WTC11 (cell line): ENCODE data around the gene GRAMD1A. TPM values are rescaled to one million over a fixed set of nuclear protein-coding genes. Genes with fewer than 3 reads are reported as not detected.

Experiments used
- ATAC-seq: fragments of 200-7000 bp; cut with Tn5 transposase; 2 replicates; pipeline ENCODE4 v1.10.0; 2021; ENCODE audit warnings: mild to moderate bottlenecking, moderate library complexity
- CTCF ChIA-PET: fragments of 300-600 bp; sonication (Branson Sonifier 250); formaldehyde crosslinking; loops from one replicate; lab custom pipeline; 2021; ENCODE audit warnings: antibody characterized with exemption; lab: Charles Lee
- POLR2A ChIA-PET: fragments of 350-600 bp; sonication (Branson Sonifier 250); formaldehyde crosslinking; loops from one replicate; lab custom pipeline; 2021; ENCODE audit warnings: antibody characterized with exemption; lab: Charles Lee
- DNase-seq: peaks from one replicate; pipeline ENCODE4 v3.0.0; 2021; ENCODE audit warnings: low spot score
- H3K27ac Mint-ChIP-seq: 2 replicates; pipeline ENCODE4 v1.8.0; 2021; ENCODE audit warnings: mixed read lengths
- H3K27me3 Mint-ChIP-seq: 2 replicates; pipeline ENCODE4 v1.8.0; 2021; ENCODE audit warnings: low read depth, mild to moderate bottlenecking, moderate library complexity, mixed read lengths
- H3K36me3 Mint-ChIP-seq: 2 replicates; pipeline ENCODE4 v1.8.0; 2021; ENCODE audit warnings: mixed read lengths
- H3K4me1 Mint-ChIP-seq: 2 replicates; pipeline ENCODE4 v1.8.0; 2022; ENCODE audit warnings: mixed read lengths
- H3K4me3 Mint-ChIP-seq: 2 replicates; pipeline ENCODE4 v1.8.0; 2021; ENCODE audit warnings: mild to moderate bottlenecking, moderate library complexity, mixed read lengths
- H3K9me3 Mint-ChIP-seq: 2 replicates; pipeline ENCODE4 v1.8.0; 2021; ENCODE audit warnings: mixed read lengths
- CREM ChIP-seq: sonication (generic); formaldehyde crosslinking; IDR thresholded peaks from 2 replicates; pipeline ENCODE4 v1.8.1; 2022; ENCODE audit warnings: mild to moderate bottlenecking, missing genetic modification reagents, moderate library complexity
- CTCF ChIP-seq: fragments of 200-600 bp; IDR thresholded peaks from 2 replicates; pipeline ENCODE4 v1.8.0; 2022; ENCODE audit warnings: antibody characterized with exemption
- ESRRA ChIP-seq: sonication (generic); formaldehyde crosslinking; IDR thresholded peaks from 2 replicates; pipeline ENCODE4 v1.8.1; 2022; ENCODE audit warnings: mild to moderate bottlenecking, missing genetic modification reagents, borderline replicate concordance
- FOXJ3 ChIP-seq: sonication (generic); formaldehyde crosslinking; IDR thresholded peaks from 2 replicates; pipeline ENCODE4 v1.9.0; 2021; ENCODE audit warnings: missing genetic modification reagents, mild to moderate bottlenecking, borderline replicate concordance
- FOXK1 ChIP-seq: sonication (generic); formaldehyde crosslinking; IDR thresholded peaks from 2 replicates; pipeline ENCODE4 v1.8.0; 2022; ENCODE audit warnings: mild to moderate bottlenecking, moderate library complexity, missing genetic modification reagents
- FOXP1 ChIP-seq: sonication (generic); formaldehyde crosslinking; IDR thresholded peaks from 2 replicates; pipeline ENCODE4 v1.8.0; 2022; ENCODE audit warnings: missing genetic modification reagents, mild to moderate bottlenecking, moderate library complexity, borderline replicate concordance
- GABPB1 ChIP-seq: sonication (generic); formaldehyde crosslinking; IDR thresholded peaks from 2 replicates; pipeline ENCODE4 v1.8.1; 2023; ENCODE audit warnings: mild to moderate bottlenecking, missing genetic modification reagents
- HMGA2 ChIP-seq: fragments of 250-450 bp; sonication (Bioruptor Pico); IDR thresholded peaks from 2 replicates; pipeline ENCODE4 v1.4.0; 2021; ENCODE audit warnings: mild to moderate bottlenecking, moderate library complexity
- KAT7 ChIP-seq: sonication (generic); formaldehyde crosslinking; IDR thresholded peaks from 2 replicates; pipeline ENCODE4 v1.8.1; 2023; ENCODE audit warnings: missing genetic modification reagents, mild to moderate bottlenecking, borderline replicate concordance
- MXD4 ChIP-seq: fragments of 250-450 bp; sonication (Bioruptor Pico); IDR thresholded peaks from 2 replicates; pipeline ENCODE4 v1.8.0; 2021; ENCODE audit warnings: mild to moderate bottlenecking, moderate library complexity, borderline replicate concordance
- NFE2L1 ChIP-seq: sonication (generic); formaldehyde crosslinking; IDR thresholded peaks from 2 replicates; pipeline ENCODE4 v1.8.1; 2023; ENCODE audit warnings: missing genetic modification reagents
- NFYB ChIP-seq: sonication (generic); formaldehyde crosslinking; conservative IDR thresholded peaks from 2 replicates; pipeline ENCODE4 v1.8.0; 2022; ENCODE audit warnings: low read depth, missing genetic modification reagents
- OVOL2 ChIP-seq: fragments of 250-450 bp; sonication (Bioruptor Pico); IDR thresholded peaks from 2 replicates; pipeline ENCODE4 v1.9.0; 2021; ENCODE audit warnings: mild to moderate bottlenecking, borderline replicate concordance
- PRRX2 ChIP-seq: fragments of 250-450 bp; sonication (Bioruptor Pico); IDR thresholded peaks from 2 replicates; pipeline ENCODE4 v1.8.0; 2021; ENCODE audit warnings: mild to moderate bottlenecking
- RORB ChIP-seq: fragments of 250-450 bp; sonication (Bioruptor Pico); IDR thresholded peaks from 2 replicates; pipeline ENCODE4 v1.9.0; 2021; ENCODE audit warnings: mild to moderate bottlenecking
- SP1 ChIP-seq: sonication (generic); formaldehyde crosslinking; conservative IDR thresholded peaks from 2 replicates; pipeline ENCODE4 v1.8.1; 2022; ENCODE audit warnings: missing genetic modification reagents
- TEAD1 ChIP-seq: sonication (generic); formaldehyde crosslinking; IDR thresholded peaks from 2 replicates; pipeline ENCODE4 v1.8.0; 2022; ENCODE audit warnings: mild to moderate bottlenecking, missing genetic modification reagents
- TEAD4 ChIP-seq: sonication (generic); formaldehyde crosslinking; IDR thresholded peaks from 2 replicates; pipeline ENCODE4 v1.8.0; 2022; ENCODE audit warnings: mild to moderate bottlenecking, missing genetic modification reagents
- USF1 ChIP-seq: sonication (generic); formaldehyde crosslinking; IDR thresholded peaks from 2 replicates; pipeline ENCODE4 v1.8.0; 2022; ENCODE audit warnings: mild to moderate bottlenecking, missing genetic modification reagents
- ZNF396 ChIP-seq: fragments of 250-450 bp; sonication (Bioruptor Pico); IDR thresholded peaks from 2 replicates; pipeline ENCODE4 v1.8.0; 2021; ENCODE audit warnings: mild to moderate bottlenecking, moderate library complexity, borderline replicate concordance
- ZNF423 ChIP-seq: fragments of 250-450 bp; sonication (Bioruptor Pico); IDR thresholded peaks from 2 replicates; pipeline ENCODE4 v2.1.2; 2022; ENCODE audit warnings: mild to moderate bottlenecking, moderate library complexity
- ZNF671 ChIP-seq: fragments of 250-450 bp; sonication (Bioruptor Pico); IDR thresholded peaks from 2 replicates; pipeline ENCODE4 v1.8.0; 2021; ENCODE audit warnings: mild to moderate bottlenecking
- total RNA-seq: library from RNA; stranded (reverse); gene quantifications from 3 replicates; pipeline ENCODE4 v1.2.3, GENCODE V29; 2021
- TF ChIP-seq, protein P1 (sequence below): fragments of 250-450 bp; sonication (Bioruptor Pico); IDR thresholded peaks from 2 replicates; pipeline ENCODE4 v1.9.0; 2021; ENCODE audit warnings: mild to moderate bottlenecking
- TF ChIP-seq, protein P2 (sequence below): fragments of 250-450 bp; sonication (Bioruptor Pico); conservative IDR thresholded peaks from 2 replicates; pipeline ENCODE4 v1.9.0; 2021; ENCODE audit warnings: mild to moderate bottlenecking
- TF ChIP-seq, protein P3 (sequence below): sonication (generic); formaldehyde crosslinking; IDR thresholded peaks from 2 replicates; pipeline ENCODE4 v1.8.0; 2023; ENCODE audit warnings: mild to moderate bottlenecking, missing genetic modification reagents

The GRAMD1A gene
- total RNA-seq, 1 experiment from 2014 or later, result 389 TPM

- TF ChIP-seq CTCF, result no peak
- TF ChIP-seq NFE2L1, result no peak
- no peak for TF ChIP-seq GABPB1
- TF ChIP-seq, protein P1, sequence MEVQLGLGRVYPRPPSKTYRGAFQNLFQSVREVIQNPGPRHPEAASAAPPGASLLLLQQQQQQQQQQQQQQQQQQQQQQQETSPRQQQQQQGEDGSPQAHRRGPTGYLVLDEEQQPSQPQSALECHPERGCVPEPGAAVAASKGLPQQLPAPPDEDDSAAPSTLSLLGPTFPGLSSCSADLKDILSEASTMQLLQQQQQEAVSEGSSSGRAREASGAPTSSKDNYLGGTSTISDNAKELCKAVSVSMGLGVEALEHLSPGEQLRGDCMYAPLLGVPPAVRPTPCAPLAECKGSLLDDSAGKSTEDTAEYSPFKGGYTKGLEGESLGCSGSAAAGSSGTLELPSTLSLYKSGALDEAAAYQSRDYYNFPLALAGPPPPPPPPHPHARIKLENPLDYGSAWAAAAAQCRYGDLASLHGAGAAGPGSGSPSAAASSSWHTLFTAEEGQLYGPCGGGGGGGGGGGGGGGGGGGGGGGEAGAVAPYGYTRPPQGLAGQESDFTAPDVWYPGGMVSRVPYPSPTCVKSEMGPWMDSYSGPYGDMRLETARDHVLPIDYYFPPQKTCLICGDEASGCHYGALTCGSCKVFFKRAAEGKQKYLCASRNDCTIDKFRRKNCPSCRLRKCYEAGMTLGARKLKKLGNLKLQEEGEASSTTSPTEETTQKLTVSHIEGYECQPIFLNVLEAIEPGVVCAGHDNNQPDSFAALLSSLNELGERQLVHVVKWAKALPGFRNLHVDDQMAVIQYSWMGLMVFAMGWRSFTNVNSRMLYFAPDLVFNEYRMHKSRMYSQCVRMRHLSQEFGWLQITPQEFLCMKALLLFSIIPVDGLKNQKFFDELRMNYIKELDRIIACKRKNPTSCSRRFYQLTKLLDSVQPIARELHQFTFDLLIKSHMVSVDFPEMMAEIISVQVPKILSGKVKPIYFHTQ (CRISPR knock-in tag), result no peak
- TF ChIP-seq ZNF396 (CRISPR knock-in tag), result no peak
- no peak for TF ChIP-seq SP1 (CRISPR knock-in tag)
Observed at GRCh38 chr19:35019144-35019543, 19.0 kb downstream of the GRAMD1A start (continued).

- POLR2A ChIA-PET, result interaction anchor here (0.5 kb wide), 1 partner anchor 8 kb away, joined by 7 read pairs; no protein-coding TSS in a partner anchor
- DNase-seq (no peak), ATAC-seq (no peak)
- Mint-ChIP-seq H3K4me1 (no peaks in the 10 kb centered on the region), H3K4me3 (no peak overlapping the region), H3K27ac (peak overlapping the region; percentile 85), H3K9me3 (no peaks in the 10 kb centered on the region), H3K36me3 (peaks cover 74% of the 10 kb centered on the region), H3K27me3 (no peaks in the 10 kb centered on the region)
- TF ChIP-seq MXD4 (CRISPR knock-in tag), result no peak
- no peak for TF ChIP-seq TEAD1 (CRISPR knock-in tag)
- no peak for TF ChIP-seq ZNF423 (CRISPR knock-in tag)
- no peak for TF ChIP-seq OVOL2 (CRISPR knock-in tag)
- no peak for TF ChIP-seq ZNF671
- no peak for TF ChIP-seq USF1 (CRISPR knock-in tag)
- CTCF ChIA-PET, result interaction anchor here (0.7 to 1.0 kb wide), 2 partner anchors 23 to 69 kb away, joined by 3 read pairs; no protein-coding TSS in a partner anchor
Observed at GRCh38 chr19:35021016-35021415, 20.9 kb downstream of the GRAMD1A start.

- no peak for ATAC-seq
- H3K27ac Mint-ChIP-seq, result no peak overlapping the region
- no peak for DNase-seq
- POLR2A ChIA-PET, result no interaction called here
- H3K9me3 Mint-ChIP-seq, result no peaks in the 10 kb centered on the region
- H3K27me3 Mint-ChIP-seq, result no peaks in the 10 kb centered on the region
- no peak overlapping the region for H3K4me3 Mint-ChIP-seq
- H3K4me1 Mint-ChIP-seq, result no peaks in the 10 kb centered on the region
- CTCF ChIA-PET, result interaction anchor here (0.9 to 1.0 kb wide), 2 partner anchors 10 to 23 kb away, joined by 3 read pairs; no protein-coding TSS in a partner anchor
- H3K36me3 Mint-ChIP-seq, result peaks cover 76% of the 10 kb centered on the region
- TF ChIP-seq HMGA2 (CRISPR knock-in tag) (no peak), RORB (CRISPR knock-in tag) (no peak), ZNF396 (CRISPR knock-in tag) (no peak), FOXJ3 (CRISPR knock-in tag) (no peak), KAT7 (CRISPR knock-in tag) (no peak), PRRX2 (CRISPR knock-in tag) (no peak), ESRRA (CRISPR knock-in tag) (no peak), FOXP1 (CRISPR knock-in tag) (no peak), TEAD4 (no peak), FOXK1 (CRISPR knock-in tag) (no peak), MXD4 (CRISPR knock-in tag) (no peak), CREM (CRISPR knock-in tag) (no peak), NFYB (no peak)
- TF ChIP-seq, protein P2, sequence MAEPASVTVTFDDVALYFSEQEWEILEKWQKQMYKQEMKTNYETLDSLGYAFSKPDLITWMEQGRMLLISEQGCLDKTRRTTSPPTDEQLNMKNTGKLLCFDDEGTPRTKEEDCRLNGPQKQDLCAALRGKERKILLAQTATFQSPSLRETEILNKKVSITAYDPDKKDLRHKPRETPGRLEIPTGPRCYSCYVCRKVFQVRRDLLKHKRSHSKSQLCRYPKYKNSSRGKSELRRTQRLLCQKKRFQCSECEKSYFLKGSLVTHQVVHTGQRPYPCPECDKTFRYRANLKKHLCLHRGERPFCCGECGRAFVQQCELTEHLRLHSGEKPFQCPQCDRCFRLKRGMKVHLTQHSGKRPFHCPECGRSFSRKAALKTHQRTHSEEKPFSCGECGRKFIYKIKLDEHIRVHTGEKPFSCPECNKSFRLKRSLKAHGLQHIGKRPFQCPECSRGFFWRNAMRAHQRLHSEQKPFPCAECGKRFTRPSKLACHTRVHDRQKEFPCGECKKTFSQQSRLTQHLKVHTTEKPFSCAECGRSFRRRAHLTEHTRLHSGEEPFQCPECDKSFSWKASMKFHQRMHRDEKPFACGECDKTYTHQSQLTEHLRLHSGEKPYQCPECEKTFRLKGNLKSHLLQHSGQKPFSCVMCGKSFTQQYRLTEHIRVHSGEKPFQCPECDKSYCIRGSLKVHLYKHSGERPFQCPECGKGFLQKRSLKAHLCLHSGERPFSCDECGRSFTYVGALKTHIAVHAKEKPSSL, result no peak
- TF ChIP-seq, protein P3, sequence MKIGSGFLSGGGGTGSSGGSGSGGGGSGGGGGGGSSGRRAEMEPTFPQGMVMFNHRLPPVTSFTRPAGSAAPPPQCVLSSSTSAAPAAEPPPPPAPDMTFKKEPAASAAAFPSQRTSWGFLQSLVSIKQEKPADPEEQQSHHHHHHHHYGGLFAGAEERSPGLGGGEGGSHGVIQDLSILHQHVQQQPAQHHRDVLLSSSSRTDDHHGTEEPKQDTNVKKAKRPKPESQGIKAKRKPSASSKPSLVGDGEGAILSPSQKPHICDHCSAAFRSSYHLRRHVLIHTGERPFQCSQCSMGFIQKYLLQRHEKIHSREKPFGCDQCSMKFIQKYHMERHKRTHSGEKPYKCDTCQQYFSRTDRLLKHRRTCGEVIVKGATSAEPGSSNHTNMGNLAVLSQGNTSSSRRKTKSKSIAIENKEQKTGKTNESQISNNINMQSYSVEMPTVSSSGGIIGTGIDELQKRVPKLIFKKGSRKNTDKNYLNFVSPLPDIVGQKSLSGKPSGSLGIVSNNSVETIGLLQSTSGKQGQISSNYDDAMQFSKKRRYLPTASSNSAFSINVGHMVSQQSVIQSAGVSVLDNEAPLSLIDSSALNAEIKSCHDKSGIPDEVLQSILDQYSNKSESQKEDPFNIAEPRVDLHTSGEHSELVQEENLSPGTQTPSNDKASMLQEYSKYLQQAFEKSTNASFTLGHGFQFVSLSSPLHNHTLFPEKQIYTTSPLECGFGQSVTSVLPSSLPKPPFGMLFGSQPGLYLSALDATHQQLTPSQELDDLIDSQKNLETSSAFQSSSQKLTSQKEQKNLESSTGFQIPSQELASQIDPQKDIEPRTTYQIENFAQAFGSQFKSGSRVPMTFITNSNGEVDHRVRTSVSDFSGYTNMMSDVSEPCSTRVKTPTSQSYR (CRISPR knock-in tag), result no peak
Observed at GRCh38 chr19:35021596-35021995, 21.5 kb downstream of the GRAMD1A start.
